H9 (cell line): Measurements from ENCODE around the gene RHBDD3. TPM values are rescaled to one million over a fixed set of nuclear protein-coding genes. Genes with fewer than 3 reads are reported as not detected.
A peak's percentile ranks its signal among the peaks of the same experiment; 100 is the strongest.

Source experiments
- DNase-seq: peaks from one replicate; pipeline ENCODE4 v3.0.0-alpha.2; 2017
- H2AFZ ChIP-seq: one replicate; pipeline ENCODE4 v1.6.1; 2013; ENCODE audit warnings: mild to moderate bottlenecking, low read length, control low read depth, moderate library complexity
- H2AK5ac ChIP-seq: 2 replicates; pipeline ENCODE4 v1.6.1; 2013; ENCODE audit warnings: low read length, control low read depth, mixed read lengths; ENCODE audit not compliant: insufficient read length
- H2BK120ac ChIP-seq: one replicate; pipeline ENCODE4 v1.6.1; 2013; ENCODE audit warnings: low read depth, mild to moderate bottlenecking, low read length, control low read depth, inconsistent platforms; ENCODE audit not compliant: poor library complexity, severe bottlenecking
- H2BK12ac ChIP-seq: 2 replicates; pipeline ENCODE4 v1.6.1; 2013; ENCODE audit warnings: low read length, control low read depth, mixed read lengths, low read depth; ENCODE audit not compliant: insufficient read length
- H2BK15ac ChIP-seq: 2 replicates; pipeline ENCODE4 v1.6.1; 2013; ENCODE audit warnings: low read depth, low read length, control low read depth
- H2BK20ac ChIP-seq: one replicate; pipeline ENCODE4 v1.6.1; 2013; ENCODE audit warnings: low read depth, mild to moderate bottlenecking, low read length, control low read depth, inconsistent platforms; ENCODE audit not compliant: poor library complexity, severe bottlenecking
- H2BK5ac ChIP-seq: 2 replicates; pipeline ENCODE4 v1.6.1; 2013; ENCODE audit warnings: low read length, control low read depth, mixed read lengths; ENCODE audit not compliant: insufficient read length
- H3K14ac ChIP-seq: 2 replicates; pipeline ENCODE4 v1.6.1; 2013; ENCODE audit warnings: low read length, control low read depth; ENCODE audit not compliant: insufficient read depth
- H3K18ac ChIP-seq: 2 replicates; pipeline ENCODE4 v1.6.1; 2013; ENCODE audit warnings: low read depth, mild to moderate bottlenecking, mixed read lengths, low read length, control low read depth; ENCODE audit not compliant: insufficient read length
- H3K23ac ChIP-seq: 2 replicates; pipeline ENCODE4 v1.6.1; 2013; ENCODE audit warnings: low read length, control low read depth, mixed read lengths, low read depth; ENCODE audit not compliant: insufficient read length
- H3K23me2 ChIP-seq: 2 replicates; pipeline ENCODE4 v1.6.1; 2013; ENCODE audit warnings: low read depth, mild to moderate bottlenecking, mixed read lengths, low read length, control low read depth; ENCODE audit not compliant: insufficient read length, poor library complexity, severe bottlenecking
- H3K27ac ChIP-seq: 2 replicates; pipeline ENCODE4 v1.5.1; 2013; ENCODE audit warnings: low read length, control low read depth, mixed read lengths, low read depth; ENCODE audit not compliant: insufficient read length
- H3K27me3 ChIP-seq: 2 replicates; pipeline ENCODE4 v1.6.1; 2013; ENCODE audit warnings: low read length, control low read depth, inconsistent platforms; ENCODE audit not compliant: insufficient read depth
- H3K4ac ChIP-seq: 2 replicates; pipeline ENCODE4 v1.6.1; 2013; ENCODE audit warnings: low read depth, mild to moderate bottlenecking, control low read depth, inconsistent platforms, low read length, moderate library complexity
- H3K4me1 ChIP-seq: 2 replicates; pipeline ENCODE4 v1.6.1; 2013; ENCODE audit warnings: low read length, control low read depth, inconsistent platforms; ENCODE audit not compliant: insufficient read depth
- H3K4me2 ChIP-seq: 2 replicates; pipeline ENCODE4 v1.6.1; 2013; ENCODE audit warnings: low read length, control low read depth, mixed read lengths; ENCODE audit not compliant: insufficient read length, insufficient read depth
- H3K56ac ChIP-seq: 2 replicates; pipeline ENCODE4 v1.6.1; 2013; ENCODE audit warnings: low read depth, mild to moderate bottlenecking, mixed read lengths, low read length, control low read depth; ENCODE audit not compliant: insufficient read length
- H3K79me1 ChIP-seq: 2 replicates; pipeline ENCODE4 v1.6.1; 2013; ENCODE audit warnings: low read depth, mild to moderate bottlenecking, moderate library complexity, low read length, control low read depth, inconsistent platforms; ENCODE audit not compliant: insufficient read depth, poor library complexity, severe bottlenecking
- H3K79me2 ChIP-seq: 2 replicates; pipeline ENCODE4 v1.6.1; 2013; ENCODE audit warnings: low read length, control low read depth, inconsistent platforms; ENCODE audit not compliant: insufficient read depth
- H3K9ac ChIP-seq: 2 replicates; pipeline ENCODE4 v1.6.1; 2013; ENCODE audit warnings: low read length, control low read depth, mixed read lengths; ENCODE audit not compliant: insufficient read length; ENCODE audit errors: extremely low read depth
- H3K9me3 ChIP-seq: one replicate; pipeline ENCODE4 v1.6.1; 2013; ENCODE audit warnings: low read depth, low read length, inconsistent platforms; ENCODE audit not compliant: control insufficient read depth
- H3T11ph ChIP-seq: one replicate; pipeline ENCODE4 v1.6.1; 2013; ENCODE audit warnings: mild to moderate bottlenecking, low read length, control low read depth, inconsistent platforms
- H4K20me1 ChIP-seq: one replicate; pipeline ENCODE4 v1.6.1; 2013; ENCODE audit not compliant: control insufficient read depth, insufficient read length, insufficient read depth
- H4K5ac ChIP-seq: 2 replicates; pipeline ENCODE4 v1.6.1; 2013; ENCODE audit warnings: low read depth, mild to moderate bottlenecking, mixed read lengths, low read length, control low read depth; ENCODE audit not compliant: insufficient read length
- H4K8ac ChIP-seq: replicated peaks from 2 replicates; pipeline ENCODE4 v1.6.1; 2013; ENCODE audit warnings: low read length, control low read depth, mixed read lengths, low read depth; ENCODE audit not compliant: insufficient read length
- H4K91ac ChIP-seq: 2 replicates; pipeline ENCODE4 v1.6.1; 2013; ENCODE audit warnings: low read depth, mild to moderate bottlenecking, moderate library complexity, mixed read lengths, low read length, control low read depth; ENCODE audit not compliant: insufficient read length
- H3K27ac Mint-ChIP-seq, 3 experiments: 2 replicates in 2 of 3; 3 replicates in 1 of 3; pipeline ENCODE4 v1.8.0; 2020 to 2021; ENCODE audit warnings: mixed read lengths in 3 of 3, mild to moderate bottlenecking in 1 of 3, moderate library complexity in 1 of 3
- H3K27me3 Mint-ChIP-seq: 2 replicates; pipeline ENCODE4 v1.8.0; 2021; ENCODE audit warnings: low read depth, mild to moderate bottlenecking, moderate library complexity, mixed read lengths
- H3K36me3 Mint-ChIP-seq, 3 experiments: 2 replicates in 2 of 3; 3 replicates in 1 of 3; pipeline ENCODE4 v1.8.0; 2020 to 2021; ENCODE audit warnings: low read depth in 3 of 3, mixed read lengths in 3 of 3; ENCODE audit not compliant: insufficient read depth in 1 of 3
- H3K4me1 Mint-ChIP-seq, 2 experiments: 2 replicates each; pipeline ENCODE4 v1.8.0; 2020; ENCODE audit warnings: mixed read lengths in 2 of 2
- H3K4me3 Mint-ChIP-seq, 2 experiments: 2 replicates in 1 of 2; 3 replicates in 1 of 2; pipeline ENCODE4 v1.8.0; 2020 to 2021; ENCODE audit warnings: mild to moderate bottlenecking in 2 of 2, mixed read lengths in 2 of 2, moderate library complexity in 1 of 2
- H3K9me3 Mint-ChIP-seq, 2 experiments: 2 replicates in 1 of 2; 3 replicates in 1 of 2; pipeline ENCODE4 v1.8.0; 2020; ENCODE audit warnings: mild to moderate bottlenecking in 2 of 2, mixed read lengths in 2 of 2, moderate library complexity in 1 of 2
- WGBS: extraction: QIAGEN DNeasy Blood & Tissue Kit; methylation state at CpG from one replicate; pipeline ENCODE4 v1.1.7; 2013; ENCODE audit warnings: missing lambda C conversion rate, low lambda C conversion rate, mixed read lengths; ENCODE audit not compliant: insufficient read length; ENCODE audit errors: extremely low coverage; 5-methylcytosine and 5-hydroxymethylcytosine counted together
- total RNA-seq: library from RNA; stranded (reverse); gene quantifications from 2 replicates; pipeline ENCODE4 v1.2.1, GENCODE V29; 2021
- TF ChIP-seq, protein P1 (sequence below): fragments of 200-600 bp; sonication (generic); conservative IDR thresholded peaks from 3 replicates; pipeline ENCODE4 v1.8.0; 2021; ENCODE audit warnings: antibody characterized with exemption, mild to moderate bottlenecking

RHBDD3 gene
- total RNA-seq, 1 experiment from 2014 or later: 99.7 TPM

DNA sequence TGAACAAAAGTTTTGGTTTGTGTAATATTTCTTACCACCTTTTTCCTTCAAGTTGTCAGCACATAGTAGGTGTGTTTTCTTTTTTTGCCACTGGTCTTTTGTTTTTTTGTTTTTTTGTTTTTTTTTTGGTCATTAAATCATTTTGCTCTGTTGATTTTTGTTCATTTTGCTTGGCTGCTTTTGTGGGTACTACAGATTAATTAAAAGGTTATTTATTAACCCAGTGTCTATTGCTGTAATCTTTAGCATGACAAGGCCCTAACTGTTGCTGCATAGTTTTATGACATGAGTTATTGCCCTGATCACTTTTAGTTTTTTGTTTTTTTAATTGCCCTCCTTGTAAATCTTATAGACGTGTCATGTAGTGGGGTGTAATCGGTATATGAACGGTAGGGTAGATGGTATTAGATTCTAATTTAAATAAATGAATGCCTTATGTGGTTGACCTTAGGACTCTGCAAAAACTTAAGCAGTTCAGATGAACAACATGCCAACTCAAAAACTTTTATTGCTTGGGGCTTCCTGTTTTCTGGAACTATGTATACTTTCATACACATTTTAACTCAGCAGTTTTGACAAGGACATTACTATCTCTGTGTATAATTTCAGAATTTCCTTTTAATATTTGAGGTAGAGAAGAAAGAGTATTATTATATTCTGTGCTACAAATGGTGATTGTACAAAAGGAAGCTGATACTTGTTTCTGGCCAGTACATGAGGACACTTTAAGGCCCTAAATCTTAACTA lies 8.2 kb upstream of the RHBDD3 start:
- peak overlapping the region in 2 of 3 experiments; percentile 21 to 31; a peak in 2 of 7 replicates for H3K27ac Mint-ChIP-seq
- DNase-seq: no peak
- Histone ChIP-seq H2BK12ac (no peak overlapping the region), H3K27ac (no peak overlapping the region), H3K4me1 (no peaks in the 10 kb centered on the region), H2AK5ac (no peak overlapping the region), H3K27me3 (no peaks in the 10 kb centered on the region), H3K18ac (no peak overlapping the region), H4K91ac (no peak overlapping the region), H4K20me1 (no peaks in the 10 kb centered on the region), H3K23me2 (no peaks in the 10 kb centered on the region), H3K9ac (no peak overlapping the region), H3K14ac (no peak overlapping the region), H3K4me2 (no peak overlapping the region), H4K8ac (no peak overlapping the region), H3K79me1 (peaks cover 5% of the 10 kb centered on the region), H3K79me2 (peaks cover 36% of the 10 kb centered on the region), H3T11ph (no peak overlapping the region), H3K23ac (no peak overlapping the region), H2BK20ac (no peak overlapping the region), H2BK15ac (no peak overlapping the region), H3K4ac (no peak overlapping the region), H3K56ac (no peak overlapping the region), H2AFZ (no peak overlapping the region), H2BK5ac (no peak overlapping the region), H2BK120ac (no peak overlapping the region), H3K9me3 (no peaks in the 10 kb centered on the region), H4K5ac (no peak overlapping the region)
- H3K4me3 Mint-ChIP-seq: no peak overlapping the region
- TF ChIP-seq, protein P1, sequence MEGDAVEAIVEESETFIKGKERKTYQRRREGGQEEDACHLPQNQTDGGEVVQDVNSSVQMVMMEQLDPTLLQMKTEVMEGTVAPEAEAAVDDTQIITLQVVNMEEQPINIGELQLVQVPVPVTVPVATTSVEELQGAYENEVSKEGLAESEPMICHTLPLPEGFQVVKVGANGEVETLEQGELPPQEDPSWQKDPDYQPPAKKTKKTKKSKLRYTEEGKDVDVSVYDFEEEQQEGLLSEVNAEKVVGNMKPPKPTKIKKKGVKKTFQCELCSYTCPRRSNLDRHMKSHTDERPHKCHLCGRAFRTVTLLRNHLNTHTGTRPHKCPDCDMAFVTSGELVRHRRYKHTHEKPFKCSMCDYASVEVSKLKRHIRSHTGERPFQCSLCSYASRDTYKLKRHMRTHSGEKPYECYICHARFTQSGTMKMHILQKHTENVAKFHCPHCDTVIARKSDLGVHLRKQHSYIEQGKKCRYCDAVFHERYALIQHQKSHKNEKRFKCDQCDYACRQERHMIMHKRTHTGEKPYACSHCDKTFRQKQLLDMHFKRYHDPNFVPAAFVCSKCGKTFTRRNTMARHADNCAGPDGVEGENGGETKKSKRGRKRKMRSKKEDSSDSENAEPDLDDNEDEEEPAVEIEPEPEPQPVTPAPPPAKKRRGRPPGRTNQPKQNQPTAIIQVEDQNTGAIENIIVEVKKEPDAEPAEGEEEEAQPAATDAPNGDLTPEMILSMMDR: no peak
- H3K27me3 Mint-ChIP-seq: no peaks in the 10 kb centered on the region
- H3K9me3 Mint-ChIP-seq: no peaks in the 10 kb centered on the region
- H3K4me1 Mint-ChIP-seq: peaks cover 18% of the 10 kb centered on the region in 2 experiments
- H3K36me3 Mint-ChIP-seq: peaks cover 75 to 98% (median 96%) of the 10 kb centered on the region in 3 experiments
- 100% methylated on average over 3 of the region's 3 CpGs for WGBS
